Stomach smooth muscle (tissue), 2 donors: Measurements from ENCODE around the gene FNDC3B.

Source experiments
- H3K27ac ChIP-seq: one replicate; pipeline ENCODE4 v1.7.0; 2013; ENCODE audit warnings: mild to moderate bottlenecking, low read length, inconsistent platforms
- H3K27me3 ChIP-seq, 2 donors: one replicate each; pipeline ENCODE4 v1.7.0; 2013; ENCODE audit warnings: low read length in 2 of 2; ENCODE audit not compliant: insufficient read depth in 2 of 2, control insufficient read depth in 1 of 2
- H3K36me3 ChIP-seq, 2 donors: one replicate each; pipeline ENCODE4 v1.7.0; 2013; ENCODE audit warnings: low read length in 2 of 2; ENCODE audit not compliant: control insufficient read depth in 2 of 2, insufficient read depth in 2 of 2
- H3K4me1 ChIP-seq: one replicate; pipeline ENCODE4 v1.7.0; 2013; ENCODE audit warnings: low read length; ENCODE audit not compliant: control insufficient read depth, insufficient read depth
- H3K4me3 ChIP-seq, 2 donors: one replicate each; pipeline ENCODE4 v1.7.0; 2013; ENCODE audit warnings: low read length in 2 of 2
- H3K9ac ChIP-seq, 2 donors: one replicate each; pipeline ENCODE4 v1.7.0; 2013; ENCODE audit warnings: low read length in 2 of 2, mild to moderate bottlenecking in 1 of 2
- H3K9me3 ChIP-seq, 2 donors: one replicate each; pipeline ENCODE4 v1.7.0; 2013; ENCODE audit warnings: low read length in 2 of 2; ENCODE audit not compliant: control insufficient read depth in 2 of 2
- donor health status: healthy.
- donor health status: Pancreatic carcinoma.

FNDC3B gene

GRCh38 chr3:172270557-172271166, 231.3 kb downstream of the FNDC3B start:
- Histone ChIP-seq H3K27ac (no peak overlapping the region), H3K4me3 (no peak overlapping the region), H3K27me3 (no peaks in the 10 kb centered on the region), H3K36me3 (peaks cover 0 to 3% of the 10 kb centered on the region in 2 donors), H3K4me1 (no peaks in the 10 kb centered on the region), H3K9ac (no peak overlapping the region), H3K9me3 (no peaks in the 10 kb centered on the region)

- Histone ChIP-seq H3K27me3 (no peaks in the 10 kb centered on the region), H3K4me1 (no peaks in the 10 kb centered on the region), H3K36me3 (no peaks in the 10 kb centered on the region), H3K9ac (no peak overlapping the region), H3K9me3 (no peaks in the 10 kb centered on the region), H3K27ac (no peak overlapping the region), H3K4me3 (no peak overlapping the region)
Observed at GRCh38 chr3:172271386-172271976, 232.1 kb downstream of the FNDC3B start.

- no peaks in the 10 kb centered on the region for H3K27me3 ChIP-seq
- no peak overlapping the region for H3K27ac ChIP-seq
- no peaks in the 10 kb centered on the region for H3K4me1 ChIP-seq
Observed at GRCh38 chr3:172272698-172273097, 233.3 kb downstream of the FNDC3B start.

DNA sequence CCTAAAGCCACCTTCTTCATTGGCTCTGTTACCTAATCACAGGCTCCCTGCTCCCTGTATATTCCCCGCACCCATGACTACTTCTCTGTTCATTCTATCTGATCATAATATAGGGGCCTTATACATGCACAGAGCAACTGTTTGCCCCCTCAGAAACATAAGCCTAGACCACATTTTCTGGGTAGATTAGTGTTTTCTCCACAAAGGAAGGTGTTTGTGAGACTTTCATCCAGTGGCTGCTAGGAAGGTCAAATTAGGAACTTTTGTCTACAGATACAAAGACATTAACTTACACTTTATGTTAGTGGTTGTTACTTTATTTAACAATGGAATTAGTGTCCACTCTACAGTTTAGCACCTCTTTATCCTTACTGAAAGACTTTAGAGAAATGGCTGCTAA, 234.0 kb downstream of the FNDC3B start:
- Histone ChIP-seq H3K4me1 (no peaks in the 10 kb centered on the region), H3K36me3 (no peaks in the 10 kb centered on the region), H3K9ac (no peak overlapping the region), H3K4me3 (no peak overlapping the region), H3K27me3 (no peaks in the 10 kb centered on the region), H3K27ac (no peak overlapping the region), H3K9me3 (no peaks in the 10 kb centered on the region)

More at GRCh38 chr3:172272698-172273097, 233.3 kb downstream of the FNDC3B start:
- Histone ChIP-seq H3K9ac (no peak overlapping the region), H3K4me3 (no peak overlapping the region), H3K9me3 (no peaks in the 10 kb centered on the region), H3K36me3 (no peaks in the 10 kb centered on the region)

DNA sequence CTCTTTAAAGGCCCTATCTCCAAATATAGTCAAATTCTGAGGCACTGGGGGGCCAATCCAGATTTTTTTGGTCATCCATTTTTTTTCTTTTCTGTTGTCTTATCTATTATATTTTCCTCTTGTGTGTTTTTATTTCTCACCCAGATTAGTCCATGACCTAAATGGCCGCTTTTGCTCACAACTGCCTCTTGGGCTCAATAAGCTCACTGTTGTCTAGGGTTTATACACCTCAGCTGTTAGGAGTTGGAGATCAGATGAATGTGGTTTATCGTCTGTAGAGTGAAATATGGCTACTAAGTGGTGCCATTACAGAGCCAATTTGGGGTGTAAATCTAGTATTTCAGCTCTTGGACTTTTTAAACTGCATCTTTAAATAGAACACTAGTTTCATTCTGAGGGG, 235.5 kb downstream of the FNDC3B start:
- no peak overlapping the region for H3K27ac ChIP-seq
- H3K36me3 ChIP-seq: no peaks in the 10 kb centered on the region
- no peaks in the 10 kb centered on the region for H3K27me3 ChIP-seq
- no peaks in the 10 kb centered on the region for H3K9me3 ChIP-seq
- H3K9ac ChIP-seq: no peak overlapping the region
- no peak overlapping the region for H3K4me3 ChIP-seq
- H3K4me1 ChIP-seq: peaks cover 7% of the 10 kb centered on the region

DNA sequence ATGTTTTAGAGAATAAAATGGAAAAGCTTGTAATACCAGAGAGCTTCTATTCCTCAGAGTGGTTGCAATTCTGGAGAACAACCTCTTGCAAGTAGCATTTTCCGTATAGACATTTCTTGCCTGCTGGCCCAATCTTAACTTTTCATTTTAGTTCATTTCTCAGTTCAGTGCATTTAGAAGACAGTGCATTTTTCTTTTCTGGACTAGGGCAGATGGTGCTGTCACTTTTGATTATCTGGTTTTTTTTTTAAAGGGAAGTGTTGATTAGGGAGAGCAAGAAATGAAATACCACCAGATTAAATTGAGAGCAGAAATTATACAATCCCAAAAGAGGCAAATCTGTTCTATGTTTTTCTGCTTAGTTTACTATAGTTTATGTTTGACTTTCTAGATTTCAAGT, 236.2 kb downstream of the FNDC3B start:
- Histone ChIP-seq H3K9me3 (no peaks in the 10 kb centered on the region), H3K27ac (no peak overlapping the region), H3K4me1 (peaks cover 7% of the 10 kb centered on the region), H3K4me3 (no peak overlapping the region), H3K27me3 (no peaks in the 10 kb centered on the region), H3K9ac (no peak overlapping the region), H3K36me3 (no peaks in the 10 kb centered on the region)

DNA sequence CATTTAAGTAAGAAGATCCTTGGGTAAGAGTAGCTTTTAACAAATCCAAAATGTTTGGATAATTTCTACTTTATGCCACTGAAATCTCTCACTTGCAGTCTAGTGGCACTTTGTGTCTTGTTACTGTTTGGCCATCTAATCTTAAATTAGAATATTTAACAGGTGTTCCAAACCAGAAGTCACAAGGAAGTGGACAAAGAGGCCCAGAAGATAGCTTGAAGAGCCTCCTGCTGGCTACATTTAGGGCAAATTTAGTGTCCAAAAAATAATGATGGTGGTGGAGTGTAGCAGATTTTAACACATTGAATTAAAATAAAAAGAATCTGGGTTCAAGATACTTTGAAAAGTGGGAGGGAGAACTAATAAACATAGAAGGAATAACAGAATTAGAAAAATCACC, 236.7 kb downstream of the FNDC3B start:
- no peaks in the 10 kb centered on the region for H3K27me3 ChIP-seq
- H3K9me3 ChIP-seq: no peaks in the 10 kb centered on the region
- H3K4me1 ChIP-seq: peaks cover 7% of the 10 kb centered on the region
- H3K4me3 ChIP-seq: no peak overlapping the region
- no peak overlapping the region for H3K9ac ChIP-seq
- no peaks in the 10 kb centered on the region for H3K36me3 ChIP-seq
- no peak overlapping the region for H3K27ac ChIP-seq

DNA sequence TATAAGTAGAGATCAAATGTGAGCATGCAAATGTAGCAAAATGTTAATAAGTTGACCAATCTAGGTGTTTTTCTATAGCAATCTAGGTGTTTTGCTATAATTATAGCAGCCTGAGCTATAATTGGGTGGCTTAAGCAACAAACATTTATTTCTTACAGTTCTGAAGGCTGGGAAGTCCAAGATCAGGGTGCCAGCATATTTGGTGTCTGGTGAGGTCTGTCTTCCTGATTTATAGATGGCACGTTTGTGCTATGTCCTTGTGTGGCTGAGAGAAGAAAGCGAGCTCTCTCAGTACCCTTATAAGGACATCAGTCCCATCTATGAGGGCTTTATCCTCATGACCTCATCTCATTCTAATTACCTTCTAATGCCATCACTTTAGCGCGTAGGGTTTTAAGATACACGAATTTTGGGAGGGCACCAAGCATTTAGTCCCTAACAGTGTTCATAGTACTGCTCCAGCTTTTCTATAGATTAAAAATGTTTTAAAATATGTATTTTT, 237.8 kb downstream of the FNDC3B start:
- Histone ChIP-seq H3K27me3 (no peaks in the 10 kb centered on the region), H3K9me3 (no peaks in the 10 kb centered on the region), H3K36me3 (no peaks in the 10 kb centered on the region), H3K4me1 (peaks cover 7% of the 10 kb centered on the region), H3K27ac (no peak overlapping the region), H3K4me3 (no peak overlapping the region), H3K9ac (no peak overlapping the region)

DNA sequence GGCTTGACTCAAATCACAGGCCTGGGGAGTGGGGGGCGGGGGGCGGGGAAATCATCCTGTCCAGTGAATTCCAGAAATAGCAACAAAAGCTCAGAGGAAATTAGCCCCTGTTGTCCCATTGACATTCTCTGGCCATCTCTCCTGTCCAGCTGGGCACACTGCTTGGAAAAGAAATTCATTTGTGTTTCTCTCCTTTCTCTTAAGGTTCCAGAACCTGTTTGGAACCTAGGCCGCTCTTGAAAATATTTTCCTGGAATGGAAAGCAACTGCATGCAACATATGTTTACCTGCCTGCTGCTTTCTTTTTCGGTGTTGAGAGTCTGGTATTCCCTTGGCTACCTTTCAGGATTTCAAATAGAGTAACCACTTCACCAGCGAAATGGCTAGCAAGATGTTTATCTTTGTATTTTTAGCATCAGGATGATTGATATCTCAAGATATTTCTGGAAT, 239.8 kb downstream of the FNDC3B start:
- Histone ChIP-seq H3K9ac (no peak overlapping the region), H3K9me3 (no peaks in the 10 kb centered on the region), H3K27ac (no peak overlapping the region), H3K27me3 (no peaks in the 10 kb centered on the region), H3K4me3 (no peak overlapping the region), H3K4me1 (peaks cover 7% of the 10 kb centered on the region), H3K36me3 (peaks cover 0 to 3% of the 10 kb centered on the region in 2 donors)

- H3K4me1 ChIP-seq: peaks cover 7% of the 10 kb centered on the region
- H3K9me3 ChIP-seq: no peaks in the 10 kb centered on the region
- no peaks in the 10 kb centered on the region for H3K27me3 ChIP-seq
- no peak overlapping the region for H3K4me3 ChIP-seq
- no peak overlapping the region for H3K27ac ChIP-seq
- H3K9ac ChIP-seq: no peak overlapping the region
- peaks cover 0 to 4% of the 10 kb centered on the region in 2 donors for H3K36me3 ChIP-seq
Observed at GRCh38 chr3:172279974-172280373, 240.6 kb downstream of the FNDC3B start.

- Histone ChIP-seq H3K27me3 (no peaks in the 10 kb centered on the region), H3K4me1 (peaks cover 7% of the 10 kb centered on the region), H3K9ac (no peak overlapping the region), H3K36me3 (peaks cover 0 to 6% of the 10 kb centered on the region in 2 donors), H3K9me3 (no peaks in the 10 kb centered on the region), H3K27ac (no peak overlapping the region), H3K4me3 (no peak overlapping the region)
Observed at GRCh38 chr3:172280406-172281051, 241.2 kb downstream of the FNDC3B start.
